GM18873 (cell line): ENCODE data around the gene MSI2.
"Not testable (repeated sequence)": the region's sequence is repeated elsewhere in the genome, so short reads cannot be mapped to it uniquely, and the experiment has no call there.

Experiments used
- ATAC-seq: cut with Tn5 transposase; IDR thresholded peaks from one replicate; pipeline ENCODE4 v1.9.1; 2021; ENCODE audit warnings: mild to moderate bottlenecking, moderate library complexity, moderate number of reproducible peaks; ENCODE audit not compliant: unreplicated experiment, low FRiP score

MSI2 gene

GRCh38 chr17:57490111-57490845, 234.0 kb downstream of the MSI2 start:
- ATAC-seq, result no peak

- no peak for ATAC-seq
Observed at GRCh38 chr17:57490890-57491289, 234.6 kb downstream of the MSI2 start.

- no peak for ATAC-seq
Observed at GRCh38 chr17:57493171-57493570, 236.8 kb downstream of the MSI2 start.

- no peak for ATAC-seq
Observed at GRCh38 chr17:57493625-57494024, 237.3 kb downstream of the MSI2 start.

- no peak for ATAC-seq
Observed at GRCh38 chr17:57494443-57494842, 238.1 kb downstream of the MSI2 start.

GRCh38 chr17:57495771-57496170, 239.4 kb downstream of the MSI2 start:
- no peak for ATAC-seq

- no peak for ATAC-seq
Observed at GRCh38 chr17:57496382-57496781, 240.1 kb downstream of the MSI2 start.

- ATAC-seq, result no peak
Observed at GRCh38 chr17:57498443-57498842, 242.1 kb downstream of the MSI2 start.

- not testable (repeated sequence) for ATAC-seq
Observed at GRCh38 chr17:57499221-57499620, 242.9 kb downstream of the MSI2 start.

GRCh38 chr17:57499648-57500049, 243.3 kb downstream of the MSI2 start:
- ATAC-seq, result no peak

- no peak for ATAC-seq
Observed at GRCh38 chr17:57501016-57501415, 244.7 kb downstream of the MSI2 start.

- ATAC-seq, result no peak
Observed at GRCh38 chr17:57502022-57502421, 245.7 kb downstream of the MSI2 start.

- no peak for ATAC-seq
Observed at GRCh38 chr17:57502811-57503241, 246.5 kb downstream of the MSI2 start.

- ATAC-seq, result no peak
Observed at GRCh38 chr17:57504208-57504607, 247.9 kb downstream of the MSI2 start.

- ATAC-seq, result no peak
Observed at GRCh38 chr17:57505841-57506773, 249.8 kb downstream of the MSI2 start.

- no peak for ATAC-seq
Observed at GRCh38 chr17:57506774-57507127, 250.4 kb downstream of the MSI2 start.

- no peak for ATAC-seq
Observed at GRCh38 chr17:57507828-57508227, 251.5 kb downstream of the MSI2 start.

- ATAC-seq, result no peak
Observed at GRCh38 chr17:57508671-57509070, 252.3 kb downstream of the MSI2 start.

- no peak for ATAC-seq
Observed at GRCh38 chr17:57511475-57512123, 255.3 kb downstream of the MSI2 start.

- ATAC-seq, result no peak
Observed at GRCh38 chr17:57512258-57512657, 255.9 kb downstream of the MSI2 start.

GRCh38 chr17:57512691-57513090, 256.4 kb downstream of the MSI2 start:
- ATAC-seq, result no peak
